H9 (cell line): ENCODE measurements around the gene CDH4. TPM values are rescaled to one million over a fixed set of nuclear protein-coding genes. Genes with fewer than 3 reads are reported as not detected.
A peak's percentile ranks its signal among the peaks of the same experiment; 100 is the strongest.

ENCODE experiments used
- DNase-seq: peaks from one replicate; pipeline ENCODE4 v3.0.0-alpha.2; 2017
- H2AFZ ChIP-seq: one replicate; pipeline ENCODE4 v1.6.1; 2013; ENCODE audit warnings: mild to moderate bottlenecking, low read length, control low read depth, moderate library complexity
- H2AK5ac ChIP-seq: 2 replicates; pipeline ENCODE4 v1.6.1; 2013; ENCODE audit warnings: low read length, control low read depth, mixed read lengths; ENCODE audit not compliant: insufficient read length
- H2BK120ac ChIP-seq: one replicate; pipeline ENCODE4 v1.6.1; 2013; ENCODE audit warnings: low read depth, mild to moderate bottlenecking, low read length, control low read depth, inconsistent platforms; ENCODE audit not compliant: poor library complexity, severe bottlenecking
- H2BK12ac ChIP-seq: 2 replicates; pipeline ENCODE4 v1.6.1; 2013; ENCODE audit warnings: low read length, control low read depth, mixed read lengths, low read depth; ENCODE audit not compliant: insufficient read length
- H2BK15ac ChIP-seq: 2 replicates; pipeline ENCODE4 v1.6.1; 2013; ENCODE audit warnings: low read depth, low read length, control low read depth
- H2BK20ac ChIP-seq: one replicate; pipeline ENCODE4 v1.6.1; 2013; ENCODE audit warnings: low read depth, mild to moderate bottlenecking, low read length, control low read depth, inconsistent platforms; ENCODE audit not compliant: poor library complexity, severe bottlenecking
- H2BK5ac ChIP-seq: 2 replicates; pipeline ENCODE4 v1.6.1; 2013; ENCODE audit warnings: low read length, control low read depth, mixed read lengths; ENCODE audit not compliant: insufficient read length
- H3K14ac ChIP-seq: 2 replicates; pipeline ENCODE4 v1.6.1; 2013; ENCODE audit warnings: low read length, control low read depth; ENCODE audit not compliant: insufficient read depth
- H3K18ac ChIP-seq: 2 replicates; pipeline ENCODE4 v1.6.1; 2013; ENCODE audit warnings: low read depth, mild to moderate bottlenecking, mixed read lengths, low read length, control low read depth; ENCODE audit not compliant: insufficient read length
- H3K23ac ChIP-seq: 2 replicates; pipeline ENCODE4 v1.6.1; 2013; ENCODE audit warnings: low read length, control low read depth, mixed read lengths, low read depth; ENCODE audit not compliant: insufficient read length
- H3K23me2 ChIP-seq: 2 replicates; pipeline ENCODE4 v1.6.1; 2013; ENCODE audit warnings: low read depth, mild to moderate bottlenecking, mixed read lengths, low read length, control low read depth; ENCODE audit not compliant: insufficient read length, poor library complexity, severe bottlenecking
- H3K27ac ChIP-seq: 2 replicates; pipeline ENCODE4 v1.5.1; 2013; ENCODE audit warnings: low read length, control low read depth, mixed read lengths, low read depth; ENCODE audit not compliant: insufficient read length
- H3K27me3 ChIP-seq: 2 replicates; pipeline ENCODE4 v1.6.1; 2013; ENCODE audit warnings: low read length, control low read depth, inconsistent platforms; ENCODE audit not compliant: insufficient read depth
- H3K4ac ChIP-seq: 2 replicates; pipeline ENCODE4 v1.6.1; 2013; ENCODE audit warnings: low read depth, mild to moderate bottlenecking, control low read depth, inconsistent platforms, low read length, moderate library complexity
- H3K4me1 ChIP-seq: 2 replicates; pipeline ENCODE4 v1.6.1; 2013; ENCODE audit warnings: low read length, control low read depth, inconsistent platforms; ENCODE audit not compliant: insufficient read depth
- H3K4me2 ChIP-seq: 2 replicates; pipeline ENCODE4 v1.6.1; 2013; ENCODE audit warnings: low read length, control low read depth, mixed read lengths; ENCODE audit not compliant: insufficient read length, insufficient read depth
- H3K56ac ChIP-seq: 2 replicates; pipeline ENCODE4 v1.6.1; 2013; ENCODE audit warnings: low read depth, mild to moderate bottlenecking, mixed read lengths, low read length, control low read depth; ENCODE audit not compliant: insufficient read length
- H3K79me1 ChIP-seq: 2 replicates; pipeline ENCODE4 v1.6.1; 2013; ENCODE audit warnings: low read depth, mild to moderate bottlenecking, moderate library complexity, low read length, control low read depth, inconsistent platforms; ENCODE audit not compliant: insufficient read depth, poor library complexity, severe bottlenecking
- H3K79me2 ChIP-seq: 2 replicates; pipeline ENCODE4 v1.6.1; 2013; ENCODE audit warnings: low read length, control low read depth, inconsistent platforms; ENCODE audit not compliant: insufficient read depth
- H3K9ac ChIP-seq: 2 replicates; pipeline ENCODE4 v1.6.1; 2013; ENCODE audit warnings: low read length, control low read depth, mixed read lengths; ENCODE audit not compliant: insufficient read length; ENCODE audit errors: extremely low read depth
- H3K9me3 ChIP-seq: one replicate; pipeline ENCODE4 v1.6.1; 2013; ENCODE audit warnings: low read depth, low read length, inconsistent platforms; ENCODE audit not compliant: control insufficient read depth
- H3T11ph ChIP-seq: one replicate; pipeline ENCODE4 v1.6.1; 2013; ENCODE audit warnings: mild to moderate bottlenecking, low read length, control low read depth, inconsistent platforms
- H4K20me1 ChIP-seq: one replicate; pipeline ENCODE4 v1.6.1; 2013; ENCODE audit not compliant: control insufficient read depth, insufficient read length, insufficient read depth
- H4K5ac ChIP-seq: 2 replicates; pipeline ENCODE4 v1.6.1; 2013; ENCODE audit warnings: low read depth, mild to moderate bottlenecking, mixed read lengths, low read length, control low read depth; ENCODE audit not compliant: insufficient read length
- H4K8ac ChIP-seq: replicated peaks from 2 replicates; pipeline ENCODE4 v1.6.1; 2013; ENCODE audit warnings: low read length, control low read depth, mixed read lengths, low read depth; ENCODE audit not compliant: insufficient read length
- H4K91ac ChIP-seq: 2 replicates; pipeline ENCODE4 v1.6.1; 2013; ENCODE audit warnings: low read depth, mild to moderate bottlenecking, moderate library complexity, mixed read lengths, low read length, control low read depth; ENCODE audit not compliant: insufficient read length
- H3K27ac Mint-ChIP-seq, 3 experiments: 2 replicates in 2 of 3; 3 replicates in 1 of 3; pipeline ENCODE4 v1.8.0; 2020 to 2021; ENCODE audit warnings: mixed read lengths in 3 of 3, mild to moderate bottlenecking in 1 of 3, moderate library complexity in 1 of 3
- H3K27me3 Mint-ChIP-seq: 2 replicates; pipeline ENCODE4 v1.8.0; 2021; ENCODE audit warnings: low read depth, mild to moderate bottlenecking, moderate library complexity, mixed read lengths
- H3K36me3 Mint-ChIP-seq, 3 experiments: 2 replicates in 2 of 3; 3 replicates in 1 of 3; pipeline ENCODE4 v1.8.0; 2020 to 2021; ENCODE audit warnings: low read depth in 3 of 3, mixed read lengths in 3 of 3; ENCODE audit not compliant: insufficient read depth in 1 of 3
- H3K4me1 Mint-ChIP-seq, 2 experiments: 2 replicates each; pipeline ENCODE4 v1.8.0; 2020; ENCODE audit warnings: mixed read lengths in 2 of 2
- H3K4me3 Mint-ChIP-seq, 2 experiments: 2 replicates in 1 of 2; 3 replicates in 1 of 2; pipeline ENCODE4 v1.8.0; 2020 to 2021; ENCODE audit warnings: mild to moderate bottlenecking in 2 of 2, mixed read lengths in 2 of 2, moderate library complexity in 1 of 2
- H3K9me3 Mint-ChIP-seq, 2 experiments: 2 replicates in 1 of 2; 3 replicates in 1 of 2; pipeline ENCODE4 v1.8.0; 2020; ENCODE audit warnings: mild to moderate bottlenecking in 2 of 2, mixed read lengths in 2 of 2, moderate library complexity in 1 of 2
- WGBS: extraction: QIAGEN DNeasy Blood & Tissue Kit; methylation state at CpG from one replicate; pipeline ENCODE4 v1.1.7; 2013; ENCODE audit warnings: missing lambda C conversion rate, low lambda C conversion rate, mixed read lengths; ENCODE audit not compliant: insufficient read length; ENCODE audit errors: extremely low coverage; 5-methylcytosine and 5-hydroxymethylcytosine counted together
- total RNA-seq: library from RNA; stranded (reverse); gene quantifications from 2 replicates; pipeline ENCODE4 v1.2.1, GENCODE V29; 2021
- TF ChIP-seq, protein P1 (sequence below): fragments of 200-600 bp; sonication (generic); conservative IDR thresholded peaks from 3 replicates; pipeline ENCODE4 v1.8.0; 2021; ENCODE audit warnings: antibody characterized with exemption, mild to moderate bottlenecking

The CDH4 gene
- total RNA-seq, 1 experiment from 2014 or later = 3.0 TPM

DNA sequence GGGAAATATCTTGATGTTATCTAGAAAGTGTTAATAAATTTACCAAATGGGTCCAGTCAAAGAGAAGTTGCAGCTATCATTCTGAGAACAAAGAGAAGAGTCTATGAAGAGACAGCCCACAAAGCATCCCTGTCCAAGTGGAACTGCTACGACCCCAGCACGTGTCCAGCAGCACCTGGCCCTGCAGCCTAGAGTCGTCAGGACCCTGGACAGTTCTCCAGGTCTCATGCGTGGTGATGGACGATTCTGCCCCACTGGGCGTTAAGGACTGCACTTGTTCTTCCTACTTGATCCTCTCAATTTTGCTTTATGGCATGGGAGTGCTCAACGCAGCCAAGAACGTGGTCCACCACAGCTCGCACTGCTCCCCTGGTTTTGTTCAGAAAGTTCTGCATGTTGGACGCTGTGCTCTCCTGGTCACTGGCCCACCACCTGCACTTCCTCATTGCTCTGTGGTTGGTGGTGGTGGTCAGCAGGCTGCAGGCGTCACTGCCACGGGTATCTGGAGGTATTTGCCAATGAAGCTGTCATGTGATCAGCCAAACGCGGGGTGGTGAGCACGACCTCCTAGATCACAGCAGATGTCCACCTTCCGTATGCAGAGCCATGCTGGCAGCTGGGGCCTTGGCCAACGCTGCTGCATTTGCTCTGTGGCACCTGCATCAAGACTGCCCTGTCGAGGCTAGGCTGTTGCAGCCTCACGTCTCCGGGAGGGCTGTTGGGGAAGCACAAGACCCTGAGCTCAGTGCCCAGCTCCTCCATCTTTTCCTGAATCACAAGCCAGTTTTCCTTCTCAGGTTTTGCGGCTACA, 356.4 kb downstream of the CDH4 start:
- Histone ChIP-seq H3K9me3 (peaks cover 3% of the 10 kb centered on the region), H3K4ac (no peak overlapping the region), H4K20me1 (no peaks in the 10 kb centered on the region), H2BK120ac (no peak overlapping the region), H2BK12ac (no peak overlapping the region), H3K9ac (no peak overlapping the region), H3K27me3 (peaks cover 3% of the 10 kb centered on the region; the same call in 1 of the 2 replicates), H3T11ph (no peak overlapping the region), H3K18ac (no peak overlapping the region), H2BK15ac (no peak overlapping the region), H3K4me2 (no peak overlapping the region), H3K79me1 (no peaks in the 10 kb centered on the region), H3K14ac (no peak overlapping the region), H2AK5ac (no peak overlapping the region), H4K8ac (no peak overlapping the region), H3K79me2 (no peaks in the 10 kb centered on the region), H3K4me1 (no peaks in the 10 kb centered on the region), H3K27ac (no peak overlapping the region), H2BK20ac (no peak overlapping the region), H3K56ac (no peak overlapping the region), H3K23me2 (no peaks in the 10 kb centered on the region), H2BK5ac (no peak overlapping the region), H3K23ac (no peak overlapping the region), H4K91ac (no peak overlapping the region), H4K5ac (no peak overlapping the region), H2AFZ (no peak overlapping the region)
- H3K4me3 Mint-ChIP-seq = no peak overlapping the region
- no peaks in the 10 kb centered on the region for H3K4me1 Mint-ChIP-seq
- H3K36me3 Mint-ChIP-seq = peaks cover 4 to 9% (median 4%) of the 10 kb centered on the region in 3 experiments; a peak in 3 of 7 replicates
- H3K27me3 Mint-ChIP-seq = peaks cover 82% of the 10 kb centered on the region
- no peak overlapping the region for H3K27ac Mint-ChIP-seq
- peak; percentile 57 for DNase-seq
- TF ChIP-seq, protein P1, sequence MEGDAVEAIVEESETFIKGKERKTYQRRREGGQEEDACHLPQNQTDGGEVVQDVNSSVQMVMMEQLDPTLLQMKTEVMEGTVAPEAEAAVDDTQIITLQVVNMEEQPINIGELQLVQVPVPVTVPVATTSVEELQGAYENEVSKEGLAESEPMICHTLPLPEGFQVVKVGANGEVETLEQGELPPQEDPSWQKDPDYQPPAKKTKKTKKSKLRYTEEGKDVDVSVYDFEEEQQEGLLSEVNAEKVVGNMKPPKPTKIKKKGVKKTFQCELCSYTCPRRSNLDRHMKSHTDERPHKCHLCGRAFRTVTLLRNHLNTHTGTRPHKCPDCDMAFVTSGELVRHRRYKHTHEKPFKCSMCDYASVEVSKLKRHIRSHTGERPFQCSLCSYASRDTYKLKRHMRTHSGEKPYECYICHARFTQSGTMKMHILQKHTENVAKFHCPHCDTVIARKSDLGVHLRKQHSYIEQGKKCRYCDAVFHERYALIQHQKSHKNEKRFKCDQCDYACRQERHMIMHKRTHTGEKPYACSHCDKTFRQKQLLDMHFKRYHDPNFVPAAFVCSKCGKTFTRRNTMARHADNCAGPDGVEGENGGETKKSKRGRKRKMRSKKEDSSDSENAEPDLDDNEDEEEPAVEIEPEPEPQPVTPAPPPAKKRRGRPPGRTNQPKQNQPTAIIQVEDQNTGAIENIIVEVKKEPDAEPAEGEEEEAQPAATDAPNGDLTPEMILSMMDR = no peak
- H3K9me3 Mint-ChIP-seq = peaks cover 25% of the 10 kb centered on the region in 2 experiments
- WGBS = no CpG with 5 or more reads among the region's 21 CpGs
